NCI-H526 (cell line): ENCODE results near the gene SP8.
A peak's percentile ranks its signal among the peaks of the same experiment; 100 is the strongest.

Experiments used
- DNase-seq, 2 experiments: peaks; one replicate each; lab custom pipeline; 2025; lab: John Stamatoyannopoulos, UW

Gene SP8

GRCh38 chr7:20794676-20795075 lies 8.0 kb upstream of the SP8 start:
- DNase-seq: no peak

DNA sequence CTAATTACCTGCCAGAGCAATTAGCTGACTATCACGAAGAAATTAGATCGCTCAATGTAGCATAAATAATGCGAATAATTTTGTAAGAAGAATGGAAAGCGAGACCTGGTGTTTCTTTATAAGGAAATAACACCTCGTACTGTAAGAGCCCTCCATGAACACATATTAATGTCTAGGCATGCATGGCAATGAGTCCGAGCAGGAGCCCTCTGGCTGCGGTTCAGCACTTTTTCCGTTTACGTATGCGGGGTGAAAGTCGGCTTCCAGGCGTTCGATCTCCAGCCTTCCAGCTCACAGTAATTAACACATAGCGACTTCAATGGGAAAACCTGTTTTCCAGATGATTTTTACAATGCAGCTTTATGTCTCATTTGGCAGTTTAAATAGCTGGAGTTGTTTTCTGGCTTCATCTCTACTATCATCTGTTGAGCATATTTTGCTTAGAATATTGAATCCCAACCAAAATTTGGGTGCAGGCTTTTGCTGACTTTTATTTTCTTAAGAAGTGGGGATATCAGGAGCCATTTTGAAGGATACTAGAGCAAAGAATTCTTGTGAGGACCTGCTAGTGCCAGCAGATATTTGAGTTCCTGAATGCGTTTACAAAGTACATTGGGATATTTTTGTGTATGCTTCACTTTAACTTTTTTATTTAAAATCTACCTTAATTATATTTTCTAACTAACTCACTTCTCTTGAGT lies 7.2 kb upstream of the SP8 start:
- peak in 1 of 2 experiments; percentile 8 for DNase-seq

DNA sequence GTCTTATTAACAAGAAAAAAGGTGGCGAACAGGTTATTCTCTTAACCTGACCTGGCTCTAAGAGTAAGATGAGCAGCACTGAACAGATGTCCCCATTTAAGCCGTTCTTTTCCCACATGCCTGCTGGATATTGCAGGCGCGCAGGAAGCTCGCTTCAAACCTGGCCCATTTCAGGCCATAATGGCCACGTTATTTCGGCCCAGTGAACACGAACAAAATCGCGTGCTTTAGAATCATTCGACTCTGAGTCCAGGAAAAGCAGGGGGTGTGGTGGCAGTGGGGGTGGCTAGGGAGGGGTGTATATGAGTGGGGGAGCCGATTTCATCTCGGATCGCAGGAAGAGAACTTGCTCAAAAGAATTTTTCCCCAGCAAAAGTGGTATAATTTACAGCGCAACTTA lies 6.6 kb upstream of the SP8 start:
- DNase-seq: no peak

DNA sequence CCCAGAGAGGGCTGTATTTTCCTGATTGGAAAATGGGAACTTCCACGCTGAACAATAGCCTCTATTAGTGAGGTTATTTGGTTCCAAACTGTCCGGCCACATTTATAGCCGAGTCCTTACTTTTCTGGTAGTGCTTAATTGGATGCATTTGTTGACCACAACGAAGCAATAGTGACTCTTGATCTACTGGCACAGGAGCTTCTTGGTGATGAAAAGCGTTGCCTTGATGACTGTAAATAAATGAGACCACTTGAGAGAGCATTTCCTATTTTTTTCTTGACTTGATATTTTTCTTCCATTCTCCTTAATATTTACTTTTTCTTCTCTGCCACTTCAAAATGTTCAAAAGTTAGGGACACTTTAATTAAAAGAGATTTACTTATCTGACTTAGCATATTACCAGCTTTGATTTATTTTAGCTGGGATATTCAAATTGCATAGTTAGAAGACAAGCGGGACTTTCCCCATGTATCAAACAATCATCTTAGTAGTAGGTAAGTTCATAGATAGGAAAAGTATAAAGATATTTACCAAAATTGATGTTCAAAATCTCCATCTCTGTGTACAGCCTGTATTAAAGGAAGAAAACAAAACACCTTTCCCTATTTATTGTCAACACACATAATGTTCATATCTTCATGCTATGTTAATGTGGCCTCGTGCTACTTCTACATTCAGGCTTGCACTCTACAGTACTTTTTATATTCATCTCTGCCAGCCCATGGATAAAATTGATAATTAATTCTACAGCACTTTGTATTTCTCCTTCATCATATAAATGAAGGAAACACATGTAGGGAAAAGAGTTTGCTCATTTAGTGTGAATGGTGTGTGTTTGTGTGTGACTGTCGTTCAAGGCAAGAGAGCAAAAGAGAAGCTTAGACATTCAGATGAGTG lies 5.1 kb upstream of the SP8 start:
- no peak for DNase-seq

GRCh38 chr7:20790375-20790774 lies 3.7 kb upstream of the SP8 start:
- no peak for DNase-seq

DNA sequence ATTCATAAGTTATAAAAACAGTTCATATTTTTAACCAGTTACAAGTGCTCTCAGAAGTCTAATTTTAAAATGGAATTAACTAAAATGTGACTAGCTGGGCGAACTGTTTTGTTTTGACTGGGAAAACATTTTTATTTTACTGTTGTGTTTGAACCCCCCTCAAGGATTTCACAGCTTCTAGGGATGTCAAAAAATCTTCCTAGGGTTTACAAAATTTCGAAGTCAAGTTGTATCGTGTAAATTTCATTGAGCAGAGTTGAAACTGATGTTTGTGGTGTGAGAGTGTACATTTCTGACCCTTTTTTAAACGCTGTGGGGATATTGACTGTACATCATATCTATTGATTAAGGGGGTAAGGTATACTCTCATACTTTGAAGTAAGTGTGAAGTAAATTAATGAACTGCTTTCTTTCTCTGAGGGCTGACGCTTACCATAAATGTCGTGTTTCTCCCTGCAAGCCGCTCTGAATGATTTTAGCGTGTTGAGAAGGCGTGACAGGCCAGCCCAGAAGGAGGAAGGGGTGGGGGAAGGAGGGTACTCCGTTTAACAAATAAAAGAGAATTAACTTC lies 1.8 kb upstream of the SP8 start:
- DNase-seq: no peak

GRCh38 chr7:20787660-20788419 lies 1.2 kb upstream of the SP8 start:
- DNase-seq: no peak

DNA sequence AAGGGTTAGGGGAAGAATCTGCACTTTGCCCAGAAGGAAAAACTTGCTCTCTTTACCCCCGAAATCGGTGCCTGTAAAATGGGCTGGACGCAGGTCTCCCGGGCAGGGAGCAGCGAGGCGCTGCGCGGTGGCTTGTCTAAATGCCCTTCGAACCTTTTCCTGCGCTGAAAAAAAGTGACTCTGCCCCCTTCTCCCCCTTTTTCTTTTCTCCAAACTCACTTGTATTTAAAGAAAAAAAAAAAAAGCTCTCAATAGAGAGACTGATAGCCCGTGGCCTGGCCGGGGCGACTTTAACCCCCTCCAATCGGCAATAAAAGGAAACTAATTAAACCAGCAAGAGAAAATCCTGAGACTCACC lies 286 bp downstream of the SP8 start:
- peak in 1 of 2 experiments; percentile 39 for DNase-seq

DNA sequence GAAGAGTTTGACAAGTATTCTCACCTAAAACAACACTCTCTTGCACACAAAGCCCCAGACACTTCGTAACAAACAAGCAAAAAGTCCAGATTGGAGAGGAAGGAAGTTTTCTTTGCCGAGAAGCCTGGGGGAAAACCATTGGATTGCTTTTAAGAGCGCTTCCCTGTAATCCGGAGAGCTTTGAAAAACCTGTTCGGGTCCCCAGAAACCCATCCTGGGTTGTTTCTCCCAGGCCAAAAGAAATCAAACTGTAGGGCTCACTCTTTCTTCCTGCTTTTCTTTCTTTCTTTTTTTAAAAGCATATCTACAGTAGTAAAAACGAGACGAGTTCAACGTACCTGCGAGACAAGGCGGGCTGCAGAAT lies 655 bp downstream of the SP8 start:
- no peak for DNase-seq

- DNase-seq: peak in 1 of 2 experiments; percentile 60
These were observed 1.3 kb downstream of the SP8 start for GRCh38 chr7:20785157-20786048.

DNA sequence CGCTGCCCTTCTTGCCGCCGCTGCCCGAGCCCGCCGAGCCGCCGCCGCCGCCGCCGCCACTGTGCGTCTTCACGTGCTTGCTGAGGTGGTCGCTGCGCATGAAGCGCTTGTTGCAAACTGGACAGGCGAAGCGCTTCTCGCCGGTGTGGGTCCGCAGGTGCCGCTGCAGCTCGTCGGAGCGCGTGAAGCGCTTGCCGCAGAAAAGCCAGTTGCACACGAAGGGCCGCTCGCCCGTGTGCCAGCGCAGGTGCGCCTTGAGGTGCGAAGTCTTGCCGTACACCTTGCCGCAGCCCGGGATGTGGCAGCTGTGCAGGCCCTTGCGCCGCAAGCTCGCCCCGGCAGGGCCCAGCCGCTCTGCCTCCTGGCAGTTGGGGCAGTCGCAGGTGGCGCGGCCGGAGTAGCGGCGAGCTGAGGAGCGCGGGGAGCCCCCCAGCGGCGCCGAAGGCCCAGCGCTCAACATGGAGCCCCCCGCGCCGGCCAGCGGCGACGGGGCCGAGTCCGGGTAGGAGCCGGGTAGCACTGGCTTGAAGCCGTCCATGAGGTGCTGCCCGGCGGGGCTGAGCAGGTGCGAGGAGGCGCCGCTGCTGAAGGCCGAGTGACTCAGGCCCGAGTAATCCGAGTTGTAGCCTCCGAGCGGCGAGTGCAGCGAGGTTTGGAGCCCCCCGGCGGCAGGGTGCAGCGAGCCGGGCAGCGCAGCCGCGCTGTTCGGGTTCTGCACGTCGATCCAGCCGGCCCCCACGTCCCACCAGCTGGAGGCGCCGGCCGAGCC lies 2.1 kb downstream of the SP8 start:
- DNase-seq: peak in 1 of 2 experiments; percentile 55

- DNase-seq: peak in 1 of 2 experiments; percentile 50
These were observed 2.8 kb downstream of the SP8 start for GRCh38 chr7:20783700-20784387.

DNA sequence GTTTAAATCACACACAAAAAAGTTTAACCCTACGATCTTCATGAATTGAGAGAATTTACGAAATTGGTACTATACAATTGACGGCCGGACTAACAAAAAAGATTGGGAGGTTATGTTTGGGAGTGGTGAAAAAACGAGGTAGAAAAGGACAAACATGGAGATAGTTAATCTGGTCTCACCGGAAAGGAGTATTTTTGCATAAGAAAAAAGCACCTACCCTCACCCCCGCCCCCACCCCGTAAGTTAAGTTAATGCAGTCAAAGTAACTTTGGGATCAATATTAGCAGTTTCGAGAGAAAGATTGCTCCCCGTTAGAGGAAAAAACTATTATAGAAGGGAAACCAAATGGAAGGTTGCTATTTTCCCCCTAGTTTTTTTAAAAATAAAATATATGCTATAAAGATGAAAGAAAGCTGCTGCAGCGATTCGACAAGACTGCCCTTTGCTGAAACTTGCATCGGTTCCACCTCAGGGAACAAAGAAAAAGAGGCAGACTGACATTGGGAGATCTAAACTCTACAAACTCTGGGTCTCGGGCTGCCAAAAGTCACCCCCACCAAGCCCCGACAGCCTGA lies 3.5 kb downstream of the SP8 start:
- no peak for DNase-seq

DNA sequence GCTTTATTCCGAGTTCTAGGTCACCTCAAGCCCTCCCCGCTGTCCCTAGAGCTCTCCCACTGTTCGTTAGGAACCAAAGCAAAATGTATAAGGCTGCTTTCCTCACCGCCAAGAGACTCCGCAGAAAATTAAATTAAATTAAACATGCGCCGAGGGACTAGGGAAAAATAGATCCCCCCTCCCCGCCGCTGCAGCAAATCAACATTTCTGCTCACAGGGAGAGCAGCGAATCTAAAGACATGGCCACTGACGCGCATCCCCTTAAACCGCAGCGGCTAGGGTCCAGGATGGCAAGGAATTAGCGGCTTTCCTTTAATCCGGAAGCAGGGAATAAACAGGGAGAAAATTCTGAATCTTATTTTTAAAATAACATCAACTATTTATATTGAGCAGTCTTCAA lies 7.6 kb downstream of the SP8 start:
- DNase-seq: no peak

- peak in 1 of 2 experiments; percentile 71 for DNase-seq
These were observed 8.5 kb downstream of the SP8 start for GRCh38 chr7:20778063-20778721.

GRCh38 chr7:20777377-20778062 lies 9.2 kb downstream of the SP8 start:
- DNase-seq: peak in 1 of 2 experiments; percentile 69

- DNase-seq: no peak
These were observed 9.7 kb downstream of the SP8 start for GRCh38 chr7:20776942-20777341.

DNA sequence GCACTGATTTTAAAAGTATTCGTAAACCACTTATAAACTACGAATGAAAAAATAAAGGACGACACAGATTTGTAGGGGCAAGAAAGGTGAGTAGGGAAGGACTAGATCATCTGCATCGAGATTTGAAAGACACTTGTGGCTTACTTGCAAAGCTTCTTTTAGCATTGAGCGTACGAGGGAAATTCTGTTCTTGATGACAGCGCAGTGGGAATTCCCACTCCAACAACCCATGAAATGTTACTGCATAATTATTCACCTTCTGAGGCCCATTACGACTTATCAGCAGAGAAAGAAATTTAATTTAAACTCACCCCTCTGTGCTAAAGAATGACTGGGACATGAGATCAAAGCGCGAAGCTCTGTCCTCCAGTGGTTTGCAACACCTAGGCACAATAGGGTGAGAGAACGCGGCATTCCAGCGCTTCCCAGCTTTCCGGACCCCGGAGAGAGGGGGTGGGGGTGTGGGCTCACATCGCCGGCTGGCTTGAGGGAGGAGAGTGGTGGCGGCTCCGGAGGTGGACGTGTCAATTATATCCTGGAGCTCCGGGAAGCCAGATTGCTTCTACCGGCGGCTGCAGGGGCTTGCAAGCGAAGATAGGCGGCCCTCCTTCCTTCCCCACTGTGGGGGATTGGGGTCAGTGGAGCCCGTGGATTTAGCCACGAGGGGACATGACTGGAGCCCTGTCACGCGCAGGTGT lies 10.3 kb downstream of the SP8 start:
- no peak for DNase-seq
